DND-41 (cell line): ENCODE data around the gene SMARCA2.

Experiments used
- ATAC-seq: fragments of 200-7000 bp; cut with Tn5 transposase; 3 replicates; pipeline ENCODE4 v1.9.1; 2021; ENCODE audit warnings: low read depth; ENCODE audit not compliant: insufficient read depth
- DNase-seq: peaks from one replicate; pipeline ENCODE4 v3.0.0-alpha.2; 2020
- H2AFZ ChIP-seq: 2 replicates; pipeline ENCODE4 v1.6.0; 2012; ENCODE audit warnings: low read depth, low read length
- H3K27ac ChIP-seq: 2 replicates; pipeline ENCODE4 v1.5.1; 2012; ENCODE audit warnings: low read length, inconsistent platforms
- H3K27me3 ChIP-seq: fragments of 200-600 bp; sonication (generic); 2 replicates; pipeline ENCODE4 v1.6.0; 2012; ENCODE audit warnings: low read length, mild to moderate bottlenecking, inconsistent platforms; ENCODE audit not compliant: insufficient read depth, poor library complexity
- H3K36me3 ChIP-seq: 2 replicates; pipeline ENCODE4 v1.5.1; 2012; ENCODE audit warnings: low read length, inconsistent platforms; ENCODE audit not compliant: insufficient read depth
- H3K4me1 ChIP-seq: 2 replicates; pipeline ENCODE4 v1.5.1; 2012; ENCODE audit warnings: mild to moderate bottlenecking, low read length; ENCODE audit not compliant: insufficient read depth
- H3K4me2 ChIP-seq: 2 replicates; pipeline ENCODE4 v1.6.0; 2012; ENCODE audit warnings: mild to moderate bottlenecking, moderate library complexity, low read length, inconsistent platforms; ENCODE audit not compliant: insufficient read depth
- H3K4me3 ChIP-seq, 2 experiments: fragments of 200-600 bp in 1 of 2; shearing (Covaris generic) in 1 of 2; 2 replicates each; pipeline ENCODE4 v1.5.1; 2012 to 2016; ENCODE audit warnings: inconsistent platforms in 2 of 2, low read length in 2 of 2, mild to moderate bottlenecking in 2 of 2, low read depth in 1 of 2, moderate library complexity in 1 of 2
- H3K79me2 ChIP-seq: 2 replicates; pipeline ENCODE4 v1.6.0; 2012; ENCODE audit warnings: low read length, inconsistent platforms; ENCODE audit not compliant: insufficient read depth
- H3K9ac ChIP-seq: 2 replicates; pipeline ENCODE4 v1.6.0; 2012; ENCODE audit warnings: low read depth, mild to moderate bottlenecking, inconsistent platforms, low read length, moderate library complexity
- H3K9me3 ChIP-seq: 2 replicates; pipeline ENCODE4 v1.5.1; 2012; ENCODE audit warnings: low read length, moderate library complexity, mild to moderate bottlenecking, inconsistent platforms; ENCODE audit not compliant: insufficient read depth, severe bottlenecking
- H4K20me1 ChIP-seq: 2 replicates; pipeline ENCODE4 v1.6.0; 2012; ENCODE audit warnings: low read length; ENCODE audit not compliant: insufficient read depth
- CTCF ChIP-seq: IDR thresholded peaks from 2 replicates; pipeline ENCODE4 v1.5.1; 2012; ENCODE audit warnings: borderline replicate concordance, low read length, moderate library complexity, mild to moderate bottlenecking; ENCODE audit not compliant: poor library complexity, severe bottlenecking; ENCODE audit errors: extremely low read depth
- EZH2 ChIP-seq: IDR thresholded peaks from 3 replicates; pipeline ENCODE4 v1.6.1; 2012; ENCODE audit warnings: borderline replicate concordance, low read depth, mild to moderate bottlenecking, moderate library complexity, low read length, inconsistent platforms; ENCODE audit not compliant: severe bottlenecking

The SMARCA2 gene

GRCh38 chr9:2140600-2141223, 125.6 kb downstream of the SMARCA2 start:
- ATAC-seq = no peak
- Histone ChIP-seq H3K36me3 (peaks cover 21% of the 10 kb centered on the region), H3K27ac (no peak overlapping the region), H3K4me2 (no peak overlapping the region), H3K79me2 (no peaks in the 10 kb centered on the region), H3K27me3 (no peaks in the 10 kb centered on the region), H2AFZ (no peak overlapping the region), H3K4me3 (no peak overlapping the region), H4K20me1 (no peaks in the 10 kb centered on the region), H3K4me1 (no peaks in the 10 kb centered on the region), H3K9me3 (no peaks in the 10 kb centered on the region), H3K9ac (no peak overlapping the region)
- TF ChIP-seq CTCF = no peak
- TF ChIP-seq EZH2 = no peak
- DNase-seq = no peak

DNA sequence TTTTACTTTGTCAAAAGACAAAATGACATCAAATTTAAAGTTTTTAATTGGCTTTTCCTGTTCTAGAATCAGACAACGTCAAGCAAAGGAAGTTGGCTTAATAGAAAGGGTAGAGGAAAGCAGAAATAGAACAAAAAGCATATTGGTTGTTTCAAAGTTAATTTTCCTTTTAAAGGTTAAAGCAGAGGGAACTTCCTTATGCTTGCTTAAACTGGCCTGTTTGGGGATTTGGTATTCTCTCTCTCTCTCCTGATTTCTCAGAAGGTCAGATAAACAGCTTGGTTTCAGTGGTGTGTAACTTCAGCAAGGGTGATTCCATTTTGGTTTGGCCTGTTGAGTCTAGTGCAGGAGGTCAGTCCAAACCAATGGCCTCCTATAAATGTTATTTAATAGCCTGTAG, 127.1 kb downstream of the SMARCA2 start:
- no peak for DNase-seq
- Histone ChIP-seq H3K4me3 (no peak overlapping the region), H3K79me2 (no peaks in the 10 kb centered on the region), H3K4me1 (no peaks in the 10 kb centered on the region), H3K27me3 (no peaks in the 10 kb centered on the region), H2AFZ (no peak overlapping the region), H3K36me3 (peaks cover 17% of the 10 kb centered on the region), H3K4me2 (no peak overlapping the region), H3K9ac (no peak overlapping the region), H3K27ac (no peak overlapping the region), H4K20me1 (no peaks in the 10 kb centered on the region), H3K9me3 (no peaks in the 10 kb centered on the region)
- ATAC-seq = no peak
- TF ChIP-seq EZH2 (no peak), CTCF (no peak)

DNA sequence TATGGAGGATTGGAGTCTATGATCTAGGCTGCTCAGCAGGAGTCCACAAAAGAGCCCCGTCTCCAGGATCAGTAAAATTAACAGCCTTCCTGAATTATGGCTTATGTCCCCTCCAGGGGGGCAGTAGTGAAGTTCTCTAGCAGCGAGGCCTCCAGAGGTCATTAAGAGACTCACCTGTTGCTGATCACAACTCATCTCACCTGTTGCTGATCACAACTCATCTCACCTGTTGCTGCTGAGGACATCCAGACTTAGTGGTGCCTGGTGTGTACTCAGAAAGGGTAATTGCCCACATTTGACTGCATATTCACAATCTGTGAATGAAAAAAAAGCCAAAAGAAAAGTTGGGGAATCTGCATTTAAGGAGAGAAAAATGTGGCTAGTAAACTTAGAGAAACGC, 129.5 kb downstream of the SMARCA2 start:
- H3K4me3 ChIP-seq = no peak overlapping the region
- ATAC-seq = no peak
- H3K4me2 ChIP-seq = no peak overlapping the region
- no peak overlapping the region for H3K9ac ChIP-seq
- no peaks in the 10 kb centered on the region for H3K27me3 ChIP-seq
- H4K20me1 ChIP-seq = no peaks in the 10 kb centered on the region
- no peak overlapping the region for H3K27ac ChIP-seq
- H2AFZ ChIP-seq = no peak overlapping the region
- H3K4me1 ChIP-seq = no peaks in the 10 kb centered on the region
- H3K36me3 ChIP-seq = peaks cover 15% of the 10 kb centered on the region
- DNase-seq = no peak
- TF ChIP-seq CTCF (no peak), EZH2 (no peak)
- H3K79me2 ChIP-seq = no peaks in the 10 kb centered on the region
- no peaks in the 10 kb centered on the region for H3K9me3 ChIP-seq
